IPS-15b (cell line): ENCODE data around the gene PEAK1.
"Not testable (repeated sequence)": the region's sequence is repeated elsewhere in the genome, so short reads cannot be mapped to it uniquely, and the experiment has no call there.

Experiments
- H3K27me3 ChIP-seq: one replicate; pipeline ENCODE4 v1.6.1; 2013; ENCODE audit warnings: low read length; ENCODE audit not compliant: control insufficient read depth, insufficient read depth
- H3K36me3 ChIP-seq: one replicate; pipeline ENCODE4 v1.6.1; 2013; ENCODE audit warnings: low read length; ENCODE audit not compliant: control insufficient read depth, insufficient read depth
- H3K4me1 ChIP-seq: one replicate; pipeline ENCODE4 v1.6.1; 2013; ENCODE audit warnings: mild to moderate bottlenecking, low read length; ENCODE audit not compliant: control insufficient read depth, insufficient read depth
- H3K4me3 ChIP-seq: one replicate; pipeline ENCODE4 v1.5.1; 2013; ENCODE audit warnings: low read depth, low read length
- H3K9ac ChIP-seq: one replicate; pipeline ENCODE4 v1.6.1; 2013; ENCODE audit warnings: low read depth, mild to moderate bottlenecking, low read length
- H3K9me3 ChIP-seq: one replicate; pipeline ENCODE4 v1.6.1; 2013; ENCODE audit warnings: mild to moderate bottlenecking, low read length; ENCODE audit not compliant: control insufficient read depth, insufficient read depth

The PEAK1 gene

DNA sequence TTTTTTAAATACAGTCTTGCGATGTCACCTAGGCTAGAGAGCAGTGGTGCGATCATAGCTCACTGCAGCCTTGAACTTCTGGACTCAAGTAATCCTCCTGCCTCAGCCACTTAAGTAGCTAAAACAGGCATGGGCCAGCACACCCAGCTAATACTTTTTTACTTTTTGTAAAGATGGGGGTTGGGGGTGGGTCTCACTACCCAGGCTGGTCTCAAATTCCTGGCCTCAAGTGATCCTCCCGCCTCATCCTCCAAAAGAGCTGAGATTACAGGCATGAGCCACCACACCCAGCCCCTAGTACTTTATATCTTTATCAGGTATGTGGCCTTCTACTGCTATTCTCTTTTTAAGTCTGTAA is 8.3 kb downstream of the PEAK1 start:
- Histone ChIP-seq H3K4me1 (peaks cover 17% of the 10 kb centered on the region), H3K36me3 (no peaks in the 10 kb centered on the region), H3K4me3 (no peak overlapping the region), H3K27me3 (peaks cover 4% of the 10 kb centered on the region), H3K9ac (no peak overlapping the region), H3K9me3 (no peaks in the 10 kb centered on the region)

GRCh38 chr15:77410701-77411618 is 8.9 kb downstream of the PEAK1 start:
- H3K9ac ChIP-seq: no peak overlapping the region

DNA sequence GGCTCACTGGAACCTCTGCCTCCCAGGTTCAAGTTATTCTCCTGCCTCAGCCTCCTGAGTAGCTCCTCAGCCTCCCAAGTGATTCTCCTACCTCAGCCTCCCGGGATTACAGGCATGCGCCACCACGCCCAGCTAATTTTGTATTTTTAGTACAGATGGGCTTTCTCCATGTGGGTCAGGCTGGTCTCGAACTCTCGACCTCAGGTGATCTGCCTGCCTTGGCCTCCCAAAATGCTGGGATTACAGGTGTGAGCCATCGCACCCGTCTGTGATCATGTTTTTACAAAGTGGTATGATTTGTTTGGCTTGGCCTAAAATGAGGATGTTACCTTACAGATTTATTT is 9.8 kb downstream of the PEAK1 start:
- not testable (repeated sequence) for H3K27me3 ChIP-seq, H3K4me3 ChIP-seq, H3K36me3 ChIP-seq, H3K4me1 ChIP-seq, H3K9me3 ChIP-seq, H3K9ac ChIP-seq

More at GRCh38 chr15:77410701-77411618, 8.9 kb downstream of the PEAK1 start:
- H3K4me1 ChIP-seq: peaks cover 10% of the 10 kb centered on the region
- no peaks in the 10 kb centered on the region for H3K9me3 ChIP-seq
- H3K36me3 ChIP-seq: no peaks in the 10 kb centered on the region
- no peak overlapping the region for H3K4me3 ChIP-seq
- peaks cover 4% of the 10 kb centered on the region for H3K27me3 ChIP-seq

DNA sequence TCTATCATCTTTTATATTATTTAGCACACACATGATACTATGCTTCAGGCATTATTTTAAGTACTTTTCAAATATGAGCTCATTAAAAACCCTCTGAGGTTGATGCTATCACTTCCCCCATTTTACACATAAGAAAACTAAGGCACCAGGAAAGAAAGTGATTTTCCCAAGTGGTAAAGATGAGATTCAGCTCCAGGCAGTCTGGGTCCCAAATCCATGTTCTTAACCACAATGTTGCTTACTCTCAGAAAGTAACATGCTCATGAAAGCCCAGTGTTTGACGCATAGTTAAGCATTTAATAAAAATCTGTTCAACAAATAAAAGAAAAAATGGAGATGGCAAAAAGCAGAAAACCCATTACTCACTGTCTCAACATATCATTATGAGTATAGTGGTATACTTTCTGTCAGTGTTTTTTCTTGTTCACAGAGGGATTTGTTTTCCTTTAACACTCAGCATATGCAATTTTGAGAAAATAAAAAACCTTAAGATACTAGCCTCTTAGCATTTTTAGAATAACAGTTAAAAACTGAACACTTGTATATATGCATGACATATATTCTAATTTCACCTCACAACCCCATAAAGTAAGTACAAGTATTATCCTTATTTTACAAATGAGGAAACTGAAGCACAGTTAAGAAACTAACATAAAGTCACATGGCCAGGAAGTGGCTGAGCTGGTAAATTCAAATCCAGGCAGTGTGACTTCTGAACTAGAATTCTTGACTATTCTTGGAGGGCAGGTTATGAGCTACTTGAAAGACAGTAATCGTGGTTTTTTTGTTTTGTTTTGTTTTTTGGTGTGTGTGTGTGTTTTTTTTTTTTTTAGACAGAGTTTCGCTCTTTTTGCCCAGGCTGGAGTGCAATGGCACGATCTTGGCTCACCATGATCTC is 10.4 kb downstream of the PEAK1 start:
- Histone ChIP-seq H3K9ac (no peak overlapping the region), H3K36me3 (no peaks in the 10 kb centered on the region), H3K4me1 (peaks cover 5% of the 10 kb centered on the region), H3K4me3 (no peak overlapping the region), H3K9me3 (no peaks in the 10 kb centered on the region), H3K27me3 (no peaks in the 10 kb centered on the region)

GRCh38 chr15:77406846-77407245 is 13.1 kb downstream of the PEAK1 start:
- Histone ChIP-seq H3K4me1 (peaks cover 5% of the 10 kb centered on the region), H3K27me3 (no peaks in the 10 kb centered on the region), H3K9ac (no peak overlapping the region), H3K4me3 (no peak overlapping the region), H3K9me3 (no peaks in the 10 kb centered on the region), H3K36me3 (no peaks in the 10 kb centered on the region)

- not testable (repeated sequence) for H3K9me3 ChIP-seq, H3K4me3 ChIP-seq, H3K36me3 ChIP-seq, H3K27me3 ChIP-seq, H3K9ac ChIP-seq, H3K4me1 ChIP-seq
These were observed 13.6 kb downstream of the PEAK1 start for GRCh38 chr15:77406173-77406759.

DNA sequence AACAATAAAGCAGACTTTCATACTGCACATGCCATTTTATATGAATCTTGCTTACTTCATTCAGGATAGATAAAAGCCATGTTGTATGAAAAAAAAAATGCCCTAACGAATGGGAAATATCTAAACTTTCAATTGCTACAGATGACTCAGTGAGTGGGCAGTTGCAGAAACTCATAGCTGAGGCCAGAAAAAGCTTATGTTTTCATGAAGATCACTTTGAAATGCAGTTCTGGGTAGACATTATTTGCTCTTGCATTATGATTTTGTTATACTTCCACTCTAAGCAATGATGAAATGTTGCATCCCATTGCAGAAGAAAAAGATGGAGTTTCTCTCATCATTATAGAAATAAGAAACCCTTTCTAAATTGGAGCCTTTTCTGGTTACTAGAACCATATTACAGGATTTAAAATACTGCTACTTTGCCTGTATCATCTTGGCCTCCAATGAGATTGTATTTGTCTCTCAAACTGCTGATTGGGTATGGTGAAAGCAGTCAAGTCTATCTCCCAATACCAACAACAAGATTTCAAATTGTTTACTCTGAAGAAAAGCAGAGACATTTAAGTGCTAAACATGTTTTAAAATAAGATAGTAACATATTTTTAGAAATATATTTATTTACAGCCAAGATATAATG is 17.0 kb downstream of the PEAK1 start:
- Histone ChIP-seq H3K9me3 (no peaks in the 10 kb centered on the region), H3K4me3 (no peak overlapping the region), H3K9ac (no peak overlapping the region)

DNA sequence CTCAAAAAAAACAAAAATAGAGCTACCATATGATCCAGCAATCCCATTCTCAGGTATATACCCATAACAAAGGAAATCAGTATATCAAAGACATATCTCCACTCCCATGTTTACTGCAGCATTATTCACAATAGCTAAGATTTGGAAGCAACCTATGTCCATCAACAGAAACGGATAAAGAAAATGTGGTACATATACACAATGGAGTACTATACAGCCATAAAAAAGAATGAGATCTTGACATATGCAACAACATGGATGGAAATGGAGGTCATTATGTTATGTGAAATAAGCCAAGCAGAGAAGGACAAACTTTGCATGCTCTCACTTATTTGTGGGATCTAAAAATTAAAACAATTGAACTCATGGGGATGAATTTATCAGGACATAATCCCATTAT is 19.6 kb downstream of the PEAK1 start:
- Histone ChIP-seq H3K9ac (no peak overlapping the region), H3K4me1 (no peaks in the 10 kb centered on the region), H3K9me3 (no peaks in the 10 kb centered on the region), H3K27me3 (no peaks in the 10 kb centered on the region), H3K4me3 (no peak overlapping the region), H3K36me3 (no peaks in the 10 kb centered on the region)

More for the DNA sequence above, 17.0 kb downstream of the PEAK1 start:
- H3K27me3 ChIP-seq: no peaks in the 10 kb centered on the region
- H3K36me3 ChIP-seq: no peaks in the 10 kb centered on the region
- peaks cover 2% of the 10 kb centered on the region for H3K4me1 ChIP-seq

DNA sequence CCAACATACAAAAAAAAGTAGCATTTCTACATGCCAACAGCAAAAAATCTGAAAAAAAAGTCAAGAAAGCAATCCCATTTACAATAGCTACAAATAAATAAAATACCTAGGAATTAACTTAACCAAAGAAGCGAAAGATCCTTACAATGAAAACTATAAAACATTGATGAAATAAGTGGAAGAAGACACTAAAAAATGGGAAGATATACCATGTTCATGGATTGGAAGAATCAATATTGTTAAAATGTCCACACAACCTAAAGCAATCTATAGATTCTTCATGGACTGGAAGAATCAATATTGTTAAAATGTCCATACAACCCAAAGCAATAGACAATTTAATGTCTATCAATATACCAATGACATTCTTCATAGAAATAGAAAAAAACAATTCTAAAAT is 21.0 kb downstream of the PEAK1 start:
- Histone ChIP-seq H3K4me1 (no peaks in the 10 kb centered on the region), H3K9me3 (no peaks in the 10 kb centered on the region), H3K27me3 (no peaks in the 10 kb centered on the region), H3K36me3 (no peaks in the 10 kb centered on the region), H3K9ac (no peak overlapping the region), H3K4me3 (no peak overlapping the region)

- H3K4me1 ChIP-seq: no peaks in the 10 kb centered on the region
These were observed 23.2 kb downstream of the PEAK1 start for GRCh38 chr15:77396692-77397091.

GRCh38 chr15:77395013-77395774 is 24.7 kb downstream of the PEAK1 start:
- H3K27me3 ChIP-seq: no peaks in the 10 kb centered on the region
- no peaks in the 10 kb centered on the region for H3K4me1 ChIP-seq
- H3K9ac ChIP-seq: no peak overlapping the region
- no peak overlapping the region for H3K4me3 ChIP-seq
- no peaks in the 10 kb centered on the region for H3K36me3 ChIP-seq
- no peaks in the 10 kb centered on the region for H3K9me3 ChIP-seq

More at GRCh38 chr15:77396692-77397091, 23.2 kb downstream of the PEAK1 start:
- Histone ChIP-seq H3K4me3 (no peak overlapping the region), H3K9ac (no peak overlapping the region), H3K9me3 (no peaks in the 10 kb centered on the region), H3K27me3 (no peaks in the 10 kb centered on the region), H3K36me3 (no peaks in the 10 kb centered on the region)
